Parietal lobe (tissue), 2 donors: ENCODE data around the gene TSSC4. TPM values are rescaled to one million over a fixed set of nuclear protein-coding genes. Genes with fewer than 3 reads are reported as not detected.

Experiments
- small RNA-seq: library from RNA; depleted of rRNA; stranded (forward); fragments of <200 nt; gene quantifications from one replicate; pipeline ENCODE3, GENCODE V24; 2014; ENCODE audit warnings: low replicate concordance
- total RNA-seq: library from RNA; depleted of rRNA; stranded (reverse); fragments of >200 nt; gene quantifications from one replicate; pipeline ENCODE4 v1.2.3, GENCODE V29; 2014

The TSSC4 gene
- total RNA-seq = 28.5 TPM

DNA sequence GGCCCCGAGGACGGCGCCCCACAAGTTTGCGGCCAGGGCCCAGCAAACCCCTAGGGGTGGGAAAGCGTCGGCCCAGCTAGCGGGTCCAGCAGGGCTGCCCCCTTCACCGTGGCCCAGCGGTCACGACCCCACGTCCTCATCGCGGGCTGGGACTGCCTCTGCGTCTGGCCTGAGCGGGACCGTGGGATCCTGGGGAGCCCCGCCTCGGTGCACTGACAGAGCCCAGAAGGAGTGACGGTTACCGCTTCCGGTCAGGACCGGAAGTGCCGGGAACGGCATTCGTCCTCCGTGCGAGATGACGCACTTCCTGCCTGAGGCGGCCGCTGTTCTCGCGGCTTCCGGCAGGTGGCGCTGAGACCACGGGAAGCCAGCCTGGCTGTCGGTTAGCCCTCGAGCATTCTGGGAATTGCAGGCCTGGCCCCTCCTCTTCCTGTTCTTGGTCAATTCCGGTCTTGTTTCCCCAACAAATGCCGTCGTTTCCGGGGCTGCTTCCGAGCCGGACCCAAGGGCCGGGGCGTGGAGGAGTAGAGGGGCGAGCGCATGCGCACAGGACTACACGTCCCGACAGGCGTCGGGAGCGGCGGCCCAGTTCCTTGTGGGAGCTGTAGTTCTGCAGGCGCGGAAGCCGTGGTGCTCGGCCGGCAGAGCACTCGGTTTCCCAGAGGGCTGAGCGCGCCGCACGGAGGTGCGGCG is at the start of gene TSSC4:
TSSC4 (plus strand) TSS at position 682 of the 693 bp plus-strand sequence. CDS start 1,884 bp downstream, outside the sequence.

DNA sequence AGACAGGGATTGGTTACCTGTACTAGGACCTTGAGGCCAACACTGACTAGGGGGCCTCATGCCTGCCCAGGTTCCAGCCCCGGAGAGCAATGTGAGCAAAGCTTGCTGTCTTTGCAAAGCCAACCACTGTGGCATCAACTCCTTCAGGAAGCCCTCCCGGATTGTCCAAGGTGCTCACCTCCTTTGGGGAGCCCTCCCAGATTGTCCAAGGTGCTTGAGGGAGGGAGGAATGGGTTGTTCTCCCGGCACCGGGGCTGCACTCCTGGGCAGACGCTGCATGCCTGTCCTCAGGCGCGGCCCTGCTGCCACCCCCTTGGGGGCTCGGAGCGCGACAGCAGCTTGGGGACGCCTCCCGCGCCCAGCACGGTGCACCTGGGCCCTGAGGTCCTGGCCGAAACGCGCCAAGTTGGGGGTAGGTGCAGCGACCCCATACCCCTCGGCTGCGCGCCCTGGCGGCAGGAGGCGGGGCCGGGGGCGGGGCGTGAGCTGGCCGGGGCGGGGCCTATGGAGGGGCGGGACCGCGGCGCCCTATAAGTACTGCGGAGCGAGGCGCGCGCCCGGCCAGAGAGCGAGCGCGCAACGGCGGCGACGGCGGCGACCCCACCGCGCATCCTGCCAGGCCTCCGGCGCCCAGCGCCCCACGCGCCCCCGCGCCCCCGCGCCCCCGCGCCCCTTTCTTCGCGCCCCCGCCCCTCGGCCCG is 23.6 kb upstream of the TSSC4 start, which contains the start of gene CD81:
CD81 (plus strand) TSS at position 560 of the 701 bp plus-strand sequence. CDS start 240 bp downstream, outside the sequence.

DNA sequence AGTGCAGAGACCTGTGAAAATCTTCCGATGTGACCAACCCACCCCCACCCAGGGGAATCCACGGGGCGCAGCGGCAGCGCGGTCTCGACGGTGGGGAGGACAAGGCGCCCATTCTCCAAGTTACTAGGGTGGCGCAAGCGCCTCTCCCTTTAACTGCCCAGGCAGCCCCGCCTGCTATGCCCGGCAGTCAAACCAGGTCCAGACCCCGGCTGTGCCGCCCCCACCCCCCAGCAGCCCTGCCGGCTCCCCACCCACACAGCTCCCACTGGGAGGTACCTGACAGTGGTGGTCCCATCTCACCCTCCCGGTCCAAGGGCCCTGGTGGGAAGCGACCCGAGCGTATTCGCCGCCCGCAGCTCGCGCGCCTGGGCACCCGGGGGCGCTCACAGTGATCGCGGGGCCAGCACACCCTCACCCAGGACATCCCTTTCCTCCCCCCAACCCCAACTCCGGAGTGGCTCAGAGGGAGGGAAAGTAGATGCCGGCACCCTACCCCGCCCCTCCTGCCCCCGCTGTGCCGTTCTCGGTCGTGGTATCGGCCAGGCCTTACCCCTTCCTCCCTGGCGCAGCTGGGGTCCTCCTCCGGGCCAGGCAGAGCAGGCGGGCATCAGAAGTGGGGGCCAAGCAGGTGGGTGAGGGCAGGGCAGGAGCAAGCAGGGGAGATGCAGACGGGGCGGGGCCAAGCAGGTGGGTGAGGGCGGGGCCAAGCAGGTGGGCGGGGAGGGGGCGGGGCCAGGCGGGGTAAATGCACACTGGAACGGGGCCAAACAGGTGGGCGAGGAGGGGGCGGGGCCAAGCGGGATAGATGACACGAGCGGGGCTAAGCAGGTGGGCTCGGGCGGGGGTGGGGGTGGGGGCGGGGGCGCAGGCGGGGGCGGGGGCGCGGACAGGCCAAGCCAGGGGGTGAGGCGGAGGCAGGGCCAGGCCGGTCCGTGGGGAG is 43.6 kb downstream of the TSSC4 start, which contains the start of gene TRPM5:
TRPM5 (minus strand) TSS at position 634 of the 940 bp plus-strand sequence. CDS start 21,478 bp downstream, outside the sequence.

DNA sequence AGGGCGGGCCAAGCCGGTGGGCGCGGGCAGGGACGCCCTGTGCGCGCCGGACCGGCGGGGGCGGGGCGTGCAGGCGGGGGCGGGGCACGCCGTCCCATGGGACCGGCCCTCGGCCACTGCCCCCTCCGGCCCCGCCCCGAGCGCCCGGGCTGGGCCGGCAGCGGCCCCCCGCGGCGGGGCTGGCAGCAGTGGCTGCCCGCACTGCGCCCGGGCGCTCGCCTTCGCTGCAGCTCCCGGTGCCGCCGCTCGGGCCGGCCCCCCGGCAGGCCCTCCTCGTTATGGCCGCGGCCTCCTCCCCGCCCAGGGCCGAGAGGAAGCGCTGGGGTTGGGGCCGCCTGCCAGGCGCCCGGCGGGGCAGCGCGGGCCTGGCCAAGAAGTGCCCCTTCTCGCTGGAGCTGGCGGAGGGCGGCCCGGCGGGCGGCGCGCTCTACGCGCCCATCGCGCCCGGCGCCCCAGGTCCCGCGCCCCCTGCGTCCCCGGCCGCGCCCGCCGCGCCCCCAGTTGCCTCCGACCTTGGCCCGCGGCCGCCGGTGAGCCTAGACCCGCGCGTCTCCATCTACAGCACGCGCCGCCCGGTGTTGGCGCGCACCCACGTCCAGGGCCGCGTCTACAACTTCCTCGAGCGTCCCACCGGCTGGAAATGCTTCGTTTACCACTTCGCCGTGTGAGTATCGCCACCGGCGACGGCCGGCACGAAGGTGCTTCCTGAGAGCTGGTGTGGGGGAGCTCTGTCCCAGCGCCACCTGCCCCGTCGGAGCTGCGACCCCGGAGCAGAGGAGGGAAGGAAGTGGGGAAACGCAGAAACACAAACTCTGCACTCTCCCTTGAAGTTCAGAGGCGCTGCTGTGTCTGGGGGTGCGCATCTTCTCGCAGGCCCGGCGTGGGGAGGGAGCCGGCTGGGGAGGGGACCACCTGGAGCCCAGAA is 44.5 kb downstream of the TSSC4 start, which contains the start of gene KCNQ1:
KCNQ1 (plus strand) TSS at position 188 of the 925 bp plus-strand sequence; CDS start at position 279, 91 bp downstream.

Small RNA genes within 50 kb of the gene (small RNA-seq; reads per million reads assigned to genes)
- gene RF00019 = not detected

Other genes with a start within 250 kb of the TSSC4 start
- not detected for gene INS, start 239.5 kb upstream of the TSSC4 start, total RNA-seq
- gene TH, start 228.9 kb upstream of the TSSC4 start, total RNA-seq = not detected
- 0.31 TPM for gene ASCL2, start 130.2 kb upstream of the TSSC4 start, total RNA-seq
- not detected for gene C11orf21, start 98.8 kb upstream of the TSSC4 start, total RNA-seq
- not detected for gene TSPAN32, start 98.7 kb upstream of the TSSC4 start, total RNA-seq
- 73.9 TPM for gene CD81, start 23.4 kb upstream of the TSSC4 start, total RNA-seq
- gene TRPM5, start 43.8 kb downstream of the TSSC4 start, total RNA-seq = not detected
- not detected for gene KCNQ1, start 44.3 kb downstream of the TSSC4 start, total RNA-seq